ENCODE measurements around the gene MARVELD1.
"Not testable (repeated sequence)": the region's sequence is repeated elsewhere in the genome, so short reads cannot be mapped to it uniquely, and the experiment has no call there.

DNA sequence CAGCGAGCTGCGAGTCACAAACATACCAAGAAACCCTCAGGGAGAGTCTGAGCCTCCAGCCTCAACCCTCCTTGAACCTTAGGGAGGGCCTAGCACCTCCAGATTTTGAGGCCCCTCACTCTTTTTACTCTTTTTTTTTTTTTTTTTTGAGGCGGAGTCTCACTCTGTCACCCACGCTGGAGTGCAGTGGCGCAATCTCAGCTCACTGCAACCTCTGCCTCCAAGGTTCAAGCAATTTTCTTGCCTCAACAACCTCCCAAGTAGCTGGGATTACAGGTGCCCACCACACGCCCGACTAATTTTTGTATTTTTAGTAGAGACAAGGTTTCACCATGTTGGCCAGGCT is 29.2 kb upstream of the MARVELD1 start:
- TF ChIP-seq, protein P1, sequence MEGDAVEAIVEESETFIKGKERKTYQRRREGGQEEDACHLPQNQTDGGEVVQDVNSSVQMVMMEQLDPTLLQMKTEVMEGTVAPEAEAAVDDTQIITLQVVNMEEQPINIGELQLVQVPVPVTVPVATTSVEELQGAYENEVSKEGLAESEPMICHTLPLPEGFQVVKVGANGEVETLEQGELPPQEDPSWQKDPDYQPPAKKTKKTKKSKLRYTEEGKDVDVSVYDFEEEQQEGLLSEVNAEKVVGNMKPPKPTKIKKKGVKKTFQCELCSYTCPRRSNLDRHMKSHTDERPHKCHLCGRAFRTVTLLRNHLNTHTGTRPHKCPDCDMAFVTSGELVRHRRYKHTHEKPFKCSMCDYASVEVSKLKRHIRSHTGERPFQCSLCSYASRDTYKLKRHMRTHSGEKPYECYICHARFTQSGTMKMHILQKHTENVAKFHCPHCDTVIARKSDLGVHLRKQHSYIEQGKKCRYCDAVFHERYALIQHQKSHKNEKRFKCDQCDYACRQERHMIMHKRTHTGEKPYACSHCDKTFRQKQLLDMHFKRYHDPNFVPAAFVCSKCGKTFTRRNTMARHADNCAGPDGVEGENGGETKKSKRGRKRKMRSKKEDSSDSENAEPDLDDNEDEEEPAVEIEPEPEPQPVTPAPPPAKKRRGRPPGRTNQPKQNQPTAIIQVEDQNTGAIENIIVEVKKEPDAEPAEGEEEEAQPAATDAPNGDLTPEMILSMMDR (IDR thresholded peaks at IDR 0.05), result not testable (repeated sequence)
- TF ChIP-seq POLR2A (IDR thresholded peaks at IDR 0.05), result not testable (repeated sequence)

Data from sigmoid colon (tissue), 3 donors.